K562 (cell line): ENCODE measurements around the gene LYPD4. TPM values are rescaled to one million over a fixed set of nuclear protein-coding genes. Genes with fewer than 3 reads are reported as not detected.

Experiments used
- ATF7 ChIP-seq: fragments of 450-650 bp; IDR thresholded peaks from 2 replicates; pipeline ENCODE4 v1.7.1; 2014; ENCODE audit warnings: mild to moderate bottlenecking, moderate library complexity
- CREM ChIP-seq: IDR thresholded peaks from 2 replicates; pipeline ENCODE4 v1.6.1; 2014; ENCODE audit warnings: antibody characterized with exemption, low read depth
- DNMT1 ChIP-seq: fragments of 450-650 bp; IDR thresholded peaks from 2 replicates; pipeline ENCODE4 v1.6.1; 2016; ENCODE audit warnings: antibody characterized with exemption, mild to moderate bottlenecking
- HBP1 ChIP-seq: fragments of 450-650 bp; formaldehyde crosslinking; IDR thresholded peaks from 2 replicates; pipeline ENCODE4 v1.4.0; 2022; ENCODE audit warnings: missing genetic modification characterization
- ILF3 ChIP-seq: fragments of 450-650 bp; IDR thresholded peaks from 2 replicates; pipeline ENCODE4 v1.6.1; 2018; ENCODE audit warnings: antibody characterized with exemption, mild to moderate bottlenecking, moderate library complexity, borderline replicate concordance
- NCOA6 ChIP-seq: fragments of 450-650 bp; IDR thresholded peaks from 2 replicates; pipeline ENCODE4 v1.6.1; 2017; ENCODE audit warnings: mild to moderate bottlenecking
- POLR2AphosphoS2 ChIP-seq: IDR thresholded peaks from 2 replicates; pipeline ENCODE4 v1.6.1; 2012; ENCODE audit warnings: low read length, improper control_type of control experiment
- POLR2AphosphoS5 ChIP-seq: IDR thresholded peaks from 2 replicates; pipeline ENCODE4 v1.6.1; 2011; ENCODE audit warnings: mild to moderate bottlenecking, low read depth, low read length, moderate library complexity; ENCODE audit not compliant: control insufficient read depth, insufficient read depth
- SETDB1 ChIP-seq: IDR thresholded peaks from one replicate; pipeline ENCODE4 v1.6.1; 2012; ENCODE audit warnings: low read length, control low read depth, inconsistent platforms
- polyA plus RNA-seq, 8 experiments: library from polyadenylated mRNA; depleted of rRNA in 4 of 8; stranded (reverse) in 5 of 8; unstranded in 3 of 8; fragments of >200 nt; fragmentation: Nextera tagmentation in 2 of 8; fragmentation: Illumina TruSeq in 1 of 8; extraction: Ambion mirVana in 2 of 8; extraction: Trizol in 1 of 8; gene quantifications; 2 replicates each; pipeline versions ENCODE4 v1.2.1 to v1.2.3, GENCODE V29; 2011 to 2014; ENCODE audit warnings: inconsistent platforms in 1 of 8, missing spikeins in 1 of 8
- total RNA-seq, 7 experiments: library from RNA; depleted of rRNA in 6 of 7; stranded (reverse); fragments of >200 nt in 6 of 7; fragmentation: Illumina TruSeq in 2 of 7; extraction: Trizol in 2 of 7; gene quantifications; 2 replicates each; pipeline versions ENCODE4 v1.2.1 to v1.2.3, GENCODE V29; 2011 to 2021; ENCODE audit warnings: low replicate concordance in 1 of 7
- TF ChIP-seq, protein P1 (sequence below), 2 experiments: fragments of 450-650 bp; formaldehyde crosslinking in 1 of 2; IDR thresholded peaks; 2 replicates each; pipeline versions ENCODE4 v1.4.0 to v1.6.1; 2014 to 2020; ENCODE audit warnings: mild to moderate bottlenecking in 2 of 2, borderline replicate concordance in 1 of 2, low read depth in 1 of 2
- TF ChIP-seq, protein P2 (sequence below): IDR thresholded peaks from 2 replicates; pipeline ENCODE4 v1.6.1; 2011; ENCODE audit warnings: borderline replicate concordance, low read depth, mild to moderate bottlenecking, moderate library complexity, low read length; ENCODE audit not compliant: insufficient read depth, poor library complexity, severe bottlenecking
- TF ChIP-seq, protein P3 (sequence below): fragments of 450-650 bp; formaldehyde crosslinking; conservative IDR thresholded peaks from 2 replicates; pipeline ENCODE4 v1.4.0; 2022; ENCODE audit warnings: mild to moderate bottlenecking, missing genetic modification characterization

Gene LYPD4
- total and polyA plus RNA-seq, 9 of the 15 experiments (the other 6 are each of a cell fraction or from before 2014, with no cell fraction given), result 0.11 TPM; not detected in 8

DNA sequence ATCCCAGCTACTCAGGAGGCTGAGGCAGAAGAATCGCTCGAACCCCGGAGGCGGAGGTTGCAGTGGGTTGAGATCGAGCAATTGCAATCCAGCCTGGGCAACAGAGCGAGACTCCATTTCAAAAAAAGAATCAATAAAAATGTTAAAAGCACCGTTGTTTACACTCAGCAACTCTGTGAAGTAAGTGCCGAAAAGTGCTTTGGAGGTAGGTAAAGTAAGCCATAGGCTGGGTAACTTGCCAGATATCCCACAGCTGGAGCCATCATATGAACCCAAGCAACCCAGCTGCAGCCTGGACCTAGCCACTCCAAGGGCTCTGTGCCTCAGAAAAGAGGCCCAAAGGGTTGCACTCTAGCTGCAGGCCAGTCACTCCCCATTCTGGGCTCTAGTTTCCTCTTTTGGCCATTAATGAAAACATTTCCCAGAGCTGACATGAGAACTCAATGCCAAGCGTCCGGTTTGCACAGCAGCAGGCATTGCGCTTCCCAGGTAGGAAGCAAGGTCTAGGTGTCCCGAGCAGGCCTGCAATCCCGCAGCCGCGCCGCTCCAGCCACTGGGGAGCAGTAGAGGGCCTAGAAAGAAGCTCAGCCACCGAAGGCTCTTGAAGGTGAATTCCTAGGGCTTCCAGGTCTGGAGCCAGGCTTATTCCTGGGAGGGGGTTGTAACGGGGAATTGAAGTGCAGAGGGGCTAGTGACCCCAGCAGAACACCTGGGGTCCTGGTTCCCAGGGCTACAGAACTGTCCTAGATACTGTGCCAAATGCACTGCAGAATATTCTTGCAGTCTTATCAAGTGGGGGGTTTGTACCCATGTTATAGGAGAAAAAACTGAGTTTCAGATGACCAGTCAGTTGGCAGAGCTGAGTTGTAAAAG, 28.5 kb upstream of the LYPD4 start (continued):
- TF ChIP-seq HBP1 (CRISPR knock-in tag), result no peak
- TF ChIP-seq, protein P1, sequence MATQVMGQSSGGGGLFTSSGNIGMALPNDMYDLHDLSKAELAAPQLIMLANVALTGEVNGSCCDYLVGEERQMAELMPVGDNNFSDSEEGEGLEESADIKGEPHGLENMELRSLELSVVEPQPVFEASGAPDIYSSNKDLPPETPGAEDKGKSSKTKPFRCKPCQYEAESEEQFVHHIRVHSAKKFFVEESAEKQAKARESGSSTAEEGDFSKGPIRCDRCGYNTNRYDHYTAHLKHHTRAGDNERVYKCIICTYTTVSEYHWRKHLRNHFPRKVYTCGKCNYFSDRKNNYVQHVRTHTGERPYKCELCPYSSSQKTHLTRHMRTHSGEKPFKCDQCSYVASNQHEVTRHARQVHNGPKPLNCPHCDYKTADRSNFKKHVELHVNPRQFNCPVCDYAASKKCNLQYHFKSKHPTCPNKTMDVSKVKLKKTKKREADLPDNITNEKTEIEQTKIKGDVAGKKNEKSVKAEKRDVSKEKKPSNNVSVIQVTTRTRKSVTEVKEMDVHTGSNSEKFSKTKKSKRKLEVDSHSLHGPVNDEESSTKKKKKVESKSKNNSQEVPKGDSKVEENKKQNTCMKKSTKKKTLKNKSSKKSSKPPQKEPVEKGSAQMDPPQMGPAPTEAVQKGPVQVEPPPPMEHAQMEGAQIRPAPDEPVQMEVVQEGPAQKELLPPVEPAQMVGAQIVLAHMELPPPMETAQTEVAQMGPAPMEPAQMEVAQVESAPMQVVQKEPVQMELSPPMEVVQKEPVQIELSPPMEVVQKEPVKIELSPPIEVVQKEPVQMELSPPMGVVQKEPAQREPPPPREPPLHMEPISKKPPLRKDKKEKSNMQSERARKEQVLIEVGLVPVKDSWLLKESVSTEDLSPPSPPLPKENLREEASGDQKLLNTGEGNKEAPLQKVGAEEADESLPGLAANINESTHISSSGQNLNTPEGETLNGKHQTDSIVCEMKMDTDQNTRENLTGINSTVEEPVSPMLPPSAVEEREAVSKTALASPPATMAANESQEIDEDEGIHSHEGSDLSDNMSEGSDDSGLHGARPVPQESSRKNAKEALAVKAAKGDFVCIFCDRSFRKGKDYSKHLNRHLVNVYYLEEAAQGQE (IDR thresholded peaks at IDR 0.05; ENCODE audit: borderline replicate concordance), result peak; percentile 86
- TF ChIP-seq, protein P1 (CRISPR knock-in tag; IDR thresholded peaks at IDR 0.05; ENCODE audit: low read depth), result no peak
- no peak for TF ChIP-seq NCOA6
- no peak for TF ChIP-seq ILF3
- TF ChIP-seq POLR2AphosphoS2, result peak; percentile 79; the same call in 1 of the 2 replicates
- no peak for TF ChIP-seq DNMT1
- TF ChIP-seq SETDB1, result no peak
- no peak for TF ChIP-seq ATF7
- TF ChIP-seq, protein P2, sequence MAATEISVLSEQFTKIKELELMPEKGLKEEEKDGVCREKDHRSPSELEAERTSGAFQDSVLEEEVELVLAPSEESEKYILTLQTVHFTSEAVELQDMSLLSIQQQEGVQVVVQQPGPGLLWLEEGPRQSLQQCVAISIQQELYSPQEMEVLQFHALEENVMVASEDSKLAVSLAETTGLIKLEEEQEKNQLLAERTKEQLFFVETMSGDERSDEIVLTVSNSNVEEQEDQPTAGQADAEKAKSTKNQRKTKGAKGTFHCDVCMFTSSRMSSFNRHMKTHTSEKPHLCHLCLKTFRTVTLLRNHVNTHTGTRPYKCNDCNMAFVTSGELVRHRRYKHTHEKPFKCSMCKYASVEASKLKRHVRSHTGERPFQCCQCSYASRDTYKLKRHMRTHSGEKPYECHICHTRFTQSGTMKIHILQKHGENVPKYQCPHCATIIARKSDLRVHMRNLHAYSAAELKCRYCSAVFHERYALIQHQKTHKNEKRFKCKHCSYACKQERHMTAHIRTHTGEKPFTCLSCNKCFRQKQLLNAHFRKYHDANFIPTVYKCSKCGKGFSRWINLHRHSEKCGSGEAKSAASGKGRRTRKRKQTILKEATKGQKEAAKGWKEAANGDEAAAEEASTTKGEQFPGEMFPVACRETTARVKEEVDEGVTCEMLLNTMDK, result peak; percentile 35
- 0 out of 2 replicates have a peak, but pooled peaks have one; percentile 33 for TF ChIP-seq POLR2AphosphoS5
- TF ChIP-seq, protein P3, sequence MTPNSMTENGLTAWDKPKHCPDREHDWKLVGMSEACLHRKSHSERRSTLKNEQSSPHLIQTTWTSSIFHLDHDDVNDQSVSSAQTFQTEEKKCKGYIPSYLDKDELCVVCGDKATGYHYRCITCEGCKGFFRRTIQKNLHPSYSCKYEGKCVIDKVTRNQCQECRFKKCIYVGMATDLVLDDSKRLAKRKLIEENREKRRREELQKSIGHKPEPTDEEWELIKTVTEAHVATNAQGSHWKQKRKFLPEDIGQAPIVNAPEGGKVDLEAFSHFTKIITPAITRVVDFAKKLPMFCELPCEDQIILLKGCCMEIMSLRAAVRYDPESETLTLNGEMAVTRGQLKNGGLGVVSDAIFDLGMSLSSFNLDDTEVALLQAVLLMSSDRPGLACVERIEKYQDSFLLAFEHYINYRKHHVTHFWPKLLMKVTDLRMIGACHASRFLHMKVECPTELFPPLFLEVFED (CRISPR knock-in tag), result no peak; the same call in 1 of the 2 replicates
- peak; percentile 3; the same call in 1 of the 2 replicates for TF ChIP-seq CREM
